Upper lobe of left lung (tissue), 4 donors: Measurements from ENCODE around the gene AP4M1.
A peak's percentile ranks its signal among the peaks of the same experiment; 100 is the strongest.

ENCODE experiments used
- CTCF ChIP-seq, 6 experiments: fragments of 450-650 bp in 4 of 6; fragments of 200-600 bp in 2 of 6; sonication (generic) in 2 of 6; IDR thresholded peaks; one replicate each; pipeline ENCODE4 v1.5.1; 2016 to 2019; ENCODE audit warnings: antibody characterized with exemption in 6 of 6
- EP300 ChIP-seq, 4 donors: sonication (generic); formaldehyde crosslinking; IDR thresholded peaks; one replicate each; pipeline ENCODE4 v1.5.1; 2017; ENCODE audit warnings: antibody characterized with exemption in 4 of 4, control low read depth in 2 of 4
- POLR2A ChIP-seq, 4 donors: fragments of 450-650 bp; IDR thresholded peaks; one replicate each; pipeline ENCODE4 v1.5.1; 2016 to 2017; ENCODE audit warnings: antibody characterized with exemption in 4 of 4, mild to moderate bottlenecking in 2 of 4
- POLR2AphosphoS5 ChIP-seq, 2 donors: sonication (generic); formaldehyde crosslinking; IDR thresholded peaks; one replicate each; pipeline ENCODE4 v1.5.1; 2017; ENCODE audit warnings: antibody characterized with exemption in 2 of 2

GRCh38 chr7:100130608-100131453, 29.4 kb downstream of the AP4M1 start:
- TF ChIP-seq CTCF (IDR thresholded peaks at IDR 0.05) (peak; percentile 70 to 87 (median 80)), POLR2AphosphoS5 (IDR thresholded peaks at IDR 0.05) (no peak), POLR2A (IDR thresholded peaks at IDR 0.05) (no peak), EP300 (IDR thresholded peaks at IDR 0.05) (no peak)
